ENCODE results near the gene PLEKHA3.

Gene PLEKHA3

GRCh38 chr2:178491612-178492011 lies 11.4 kb downstream of the PLEKHA3 start:
- H3K79me2 ChIP-seq (ENCODE audit: insufficient read depth, low read length) = peaks cover 34% of the 10 kb centered on the region
- no peak overlapping the region for H3K9ac ChIP-seq (ENCODE audit: low read depth, low read length, poor library complexity, severe bottlenecking)
- TF ChIP-seq EZH2phosphoT487 (IDR thresholded peaks at IDR 0.05; ENCODE audit: borderline replicate concordance) = no peak
- no peak for TF ChIP-seq CTCF (conservative IDR thresholded peaks at IDR 0.05; ENCODE audit: low read length)
- no peaks in the 10 kb centered on the region for H3K9me3 ChIP-seq (ENCODE audit: insufficient read depth, low read depth, low read length)
- H4K20me1 ChIP-seq (ENCODE audit: insufficient read depth, low read length, poor library complexity, severe bottlenecking) = peaks cover 11% of the 10 kb centered on the region
- H3F3A ChIP-seq (ENCODE audit: low read depth) = no peaks in the 10 kb centered on the region
- H3K36me3 ChIP-seq (ENCODE audit: insufficient read depth, low read length) = peaks cover 66% of the 10 kb centered on the region; the same call in 1 of the 2 replicates
- H3K4me2 ChIP-seq (ENCODE audit: low read depth, low read length, poor library complexity, severe bottlenecking) = no peak overlapping the region
- H2AFZ ChIP-seq (ENCODE audit: low read length) = no peak overlapping the region
- peaks cover 21% of the 10 kb centered on the region for H3K4me1 ChIP-seq (ENCODE audit: insufficient read depth, low read length, poor library complexity, severe bottlenecking)
- H3K4me3 ChIP-seq (ENCODE audit: low read length, poor library complexity, severe bottlenecking) = no peak overlapping the region
- H3K9me2 ChIP-seq (replicated peaks; ENCODE audit: low read depth, low read length) = no peaks in the 10 kb centered on the region
- H3K27me3 ChIP-seq (ENCODE audit: insufficient read depth, low read length, poor library complexity, severe bottlenecking) = no peaks in the 10 kb centered on the region

- Histone ChIP-seq H3K36me3 (ENCODE audit: insufficient read depth, low read length) (peaks cover 77% of the 10 kb centered on the region), H3F3A (ENCODE audit: low read depth) (no peaks in the 10 kb centered on the region)
Measured at GRCh38 chr2:178496049-178496448, 15.8 kb downstream of the PLEKHA3 start.

GRCh38 chr2:178498137-178498536 lies 17.9 kb downstream of the PLEKHA3 start:
- Histone ChIP-seq H3K9me2 (replicated peaks; ENCODE audit: low read depth, low read length) (no peaks in the 10 kb centered on the region), H3K9ac (ENCODE audit: low read depth, low read length, poor library complexity, severe bottlenecking) (no peak overlapping the region), H3K79me2 (ENCODE audit: insufficient read depth, low read length) (no peaks in the 10 kb centered on the region), H3K4me1 (ENCODE audit: insufficient read depth, low read length, poor library complexity, severe bottlenecking) (peaks cover 8% of the 10 kb centered on the region), H3K4me2 (ENCODE audit: low read depth, low read length, poor library complexity, severe bottlenecking) (no peak overlapping the region), H3K36me3 (ENCODE audit: insufficient read depth, low read length) (peaks cover 83% of the 10 kb centered on the region), H2AFZ (ENCODE audit: low read length) (no peak overlapping the region), H3F3A (ENCODE audit: low read depth) (no peaks in the 10 kb centered on the region), H3K4me3 (ENCODE audit: low read length, poor library complexity, severe bottlenecking) (no peak overlapping the region), H3K27me3 (ENCODE audit: insufficient read depth, low read length, poor library complexity, severe bottlenecking) (no peaks in the 10 kb centered on the region), H4K20me1 (ENCODE audit: insufficient read depth, low read length, poor library complexity, severe bottlenecking) (no peaks in the 10 kb centered on the region), H3K9me3 (ENCODE audit: insufficient read depth, low read depth, low read length) (no peaks in the 10 kb centered on the region)
- no peak for TF ChIP-seq EZH2phosphoT487 (IDR thresholded peaks at IDR 0.05; ENCODE audit: borderline replicate concordance)

More at GRCh38 chr2:178496049-178496448, 15.8 kb downstream of the PLEKHA3 start:
- Histone ChIP-seq H3K79me2 (ENCODE audit: insufficient read depth, low read length) (no peaks in the 10 kb centered on the region), H3K4me1 (ENCODE audit: insufficient read depth, low read length, poor library complexity, severe bottlenecking) (peaks cover 8% of the 10 kb centered on the region), H3K4me2 (ENCODE audit: low read depth, low read length, poor library complexity, severe bottlenecking) (no peak overlapping the region), H3K9me3 (ENCODE audit: insufficient read depth, low read depth, low read length) (no peaks in the 10 kb centered on the region), H3K9ac (ENCODE audit: low read depth, low read length, poor library complexity, severe bottlenecking) (no peak overlapping the region), H2AFZ (ENCODE audit: low read length) (no peak overlapping the region), H4K20me1 (ENCODE audit: insufficient read depth, low read length, poor library complexity, severe bottlenecking) (peaks cover 3% of the 10 kb centered on the region), H3K9me2 (replicated peaks; ENCODE audit: low read depth, low read length) (no peaks in the 10 kb centered on the region), H3K27me3 (ENCODE audit: insufficient read depth, low read length, poor library complexity, severe bottlenecking) (no peaks in the 10 kb centered on the region), H3K4me3 (ENCODE audit: low read length, poor library complexity, severe bottlenecking) (no peak overlapping the region)
- TF ChIP-seq EZH2phosphoT487 (IDR thresholded peaks at IDR 0.05; ENCODE audit: borderline replicate concordance) (no peak), CTCF (conservative IDR thresholded peaks at IDR 0.05; ENCODE audit: low read length) (no peak; the same call in 1 of the 2 replicates)

GRCh38 chr2:178499640-178500039 lies 19.4 kb downstream of the PLEKHA3 start:
- Histone ChIP-seq H3K4me2 (ENCODE audit: low read depth, low read length, poor library complexity, severe bottlenecking) (no peak overlapping the region), H4K20me1 (ENCODE audit: insufficient read depth, low read length, poor library complexity, severe bottlenecking) (no peaks in the 10 kb centered on the region), H3K9ac (ENCODE audit: low read depth, low read length, poor library complexity, severe bottlenecking) (no peak overlapping the region), H3K36me3 (ENCODE audit: insufficient read depth, low read length) (peaks cover 83% of the 10 kb centered on the region), H3K4me1 (ENCODE audit: insufficient read depth, low read length, poor library complexity, severe bottlenecking) (peaks cover 8% of the 10 kb centered on the region), H3K9me2 (replicated peaks; ENCODE audit: low read depth, low read length) (no peaks in the 10 kb centered on the region), H3K4me3 (ENCODE audit: low read length, poor library complexity, severe bottlenecking) (no peak overlapping the region), H3K79me2 (ENCODE audit: insufficient read depth, low read length) (no peaks in the 10 kb centered on the region), H3K27me3 (ENCODE audit: insufficient read depth, low read length, poor library complexity, severe bottlenecking) (no peaks in the 10 kb centered on the region), H2AFZ (ENCODE audit: low read length) (no peak overlapping the region), H3K9me3 (ENCODE audit: insufficient read depth, low read depth, low read length) (no peaks in the 10 kb centered on the region), H3F3A (ENCODE audit: low read depth) (no peaks in the 10 kb centered on the region)
- TF ChIP-seq EZH2phosphoT487 (IDR thresholded peaks at IDR 0.05; ENCODE audit: borderline replicate concordance) = no peak
- TF ChIP-seq CTCF (conservative IDR thresholded peaks at IDR 0.05; ENCODE audit: low read length) = no peak
